Peyer's patch (tissue), 4 donors: ENCODE data around the gene PRRC2B.

Experiments
- POLR2A ChIP-seq, 2 donors: fragments of 450-650 bp; IDR thresholded peaks; one replicate each; pipeline ENCODE4 v1.5.1; 2017; ENCODE audit warnings: antibody characterized with exemption in 2 of 2, mild to moderate bottlenecking in 2 of 2, moderate library complexity in 2 of 2
- TF ChIP-seq, protein P1 (sequence below), 6 experiments: fragments of 450-650 bp in 4 of 6; fragments of 200-600 bp in 2 of 6; sonication (generic) in 1 of 6; IDR thresholded peaks; one replicate each; pipeline ENCODE4 v1.5.1; 2017 to 2019; ENCODE audit warnings: antibody characterized with exemption in 6 of 6, mild to moderate bottlenecking in 3 of 6, moderate library complexity in 1 of 6

GRCh38 chr9:131348631-131349521 lies 45.0 kb upstream of the PRRC2B start:
- TF ChIP-seq, protein P1, sequence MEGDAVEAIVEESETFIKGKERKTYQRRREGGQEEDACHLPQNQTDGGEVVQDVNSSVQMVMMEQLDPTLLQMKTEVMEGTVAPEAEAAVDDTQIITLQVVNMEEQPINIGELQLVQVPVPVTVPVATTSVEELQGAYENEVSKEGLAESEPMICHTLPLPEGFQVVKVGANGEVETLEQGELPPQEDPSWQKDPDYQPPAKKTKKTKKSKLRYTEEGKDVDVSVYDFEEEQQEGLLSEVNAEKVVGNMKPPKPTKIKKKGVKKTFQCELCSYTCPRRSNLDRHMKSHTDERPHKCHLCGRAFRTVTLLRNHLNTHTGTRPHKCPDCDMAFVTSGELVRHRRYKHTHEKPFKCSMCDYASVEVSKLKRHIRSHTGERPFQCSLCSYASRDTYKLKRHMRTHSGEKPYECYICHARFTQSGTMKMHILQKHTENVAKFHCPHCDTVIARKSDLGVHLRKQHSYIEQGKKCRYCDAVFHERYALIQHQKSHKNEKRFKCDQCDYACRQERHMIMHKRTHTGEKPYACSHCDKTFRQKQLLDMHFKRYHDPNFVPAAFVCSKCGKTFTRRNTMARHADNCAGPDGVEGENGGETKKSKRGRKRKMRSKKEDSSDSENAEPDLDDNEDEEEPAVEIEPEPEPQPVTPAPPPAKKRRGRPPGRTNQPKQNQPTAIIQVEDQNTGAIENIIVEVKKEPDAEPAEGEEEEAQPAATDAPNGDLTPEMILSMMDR (IDR thresholded peaks at IDR 0.05), result no peak
- TF ChIP-seq POLR2A (IDR thresholded peaks at IDR 0.05), result no peak
